ENCODE data around the gene GNB3.
A peak's percentile ranks its signal among the peaks of the same experiment; 100 is the strongest.
"Not testable (repeated sequence)": the region's sequence is repeated elsewhere in the genome, so short reads cannot be mapped to it uniquely, and the experiment has no call there.

The GNB3 gene

DNA sequence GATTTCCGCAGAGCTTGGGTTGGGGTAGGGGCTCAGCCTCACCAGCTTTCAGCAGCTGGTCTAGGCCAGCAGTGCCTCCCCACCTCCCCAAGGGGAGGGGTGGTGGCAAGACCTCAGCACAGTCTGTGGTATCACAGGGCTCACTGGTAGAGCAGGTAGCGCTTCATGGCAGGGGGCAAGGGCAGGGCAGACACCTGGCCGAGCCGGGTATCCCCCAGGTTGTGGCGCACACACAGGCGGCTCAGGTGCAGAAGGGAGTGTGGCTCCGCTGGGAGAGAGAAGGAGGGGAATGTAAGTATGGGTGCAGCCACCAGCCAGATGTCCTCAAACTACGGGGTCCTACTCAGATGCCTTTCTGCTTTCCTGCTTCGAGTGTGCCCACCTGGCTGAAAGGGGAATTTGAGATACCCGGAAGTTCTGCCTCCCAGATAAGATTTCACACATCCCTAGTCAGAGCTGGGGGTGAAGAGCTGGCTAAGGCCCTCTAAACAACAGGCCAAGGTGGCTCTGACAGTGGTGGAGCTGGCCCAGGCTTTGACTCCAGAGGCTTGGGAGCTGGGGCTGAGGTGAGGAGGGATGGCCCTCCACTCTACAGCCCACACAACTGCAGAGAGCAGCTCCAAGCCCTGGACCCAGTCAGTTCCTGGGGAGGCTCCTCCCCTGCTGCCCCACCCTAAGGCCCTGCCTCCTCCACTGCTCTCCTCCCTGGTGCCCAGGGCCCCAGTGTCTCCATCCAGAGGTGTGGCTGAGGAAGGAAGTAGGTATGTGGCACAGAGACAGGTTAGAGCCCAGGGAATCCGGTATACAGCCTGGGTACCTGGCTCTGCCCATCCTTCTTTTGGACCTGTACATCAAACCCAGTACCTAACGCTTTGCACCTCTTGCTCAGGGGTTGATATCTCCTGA is 30.6 kb downstream of the GNB3 start:
- no peak for DNase-seq (ENCODE audit: low read depth)
- H3K4me3 ChIP-seq (ENCODE audit: low read depth, low read length) = no peak overlapping the region
- TF ChIP-seq, protein P1, sequence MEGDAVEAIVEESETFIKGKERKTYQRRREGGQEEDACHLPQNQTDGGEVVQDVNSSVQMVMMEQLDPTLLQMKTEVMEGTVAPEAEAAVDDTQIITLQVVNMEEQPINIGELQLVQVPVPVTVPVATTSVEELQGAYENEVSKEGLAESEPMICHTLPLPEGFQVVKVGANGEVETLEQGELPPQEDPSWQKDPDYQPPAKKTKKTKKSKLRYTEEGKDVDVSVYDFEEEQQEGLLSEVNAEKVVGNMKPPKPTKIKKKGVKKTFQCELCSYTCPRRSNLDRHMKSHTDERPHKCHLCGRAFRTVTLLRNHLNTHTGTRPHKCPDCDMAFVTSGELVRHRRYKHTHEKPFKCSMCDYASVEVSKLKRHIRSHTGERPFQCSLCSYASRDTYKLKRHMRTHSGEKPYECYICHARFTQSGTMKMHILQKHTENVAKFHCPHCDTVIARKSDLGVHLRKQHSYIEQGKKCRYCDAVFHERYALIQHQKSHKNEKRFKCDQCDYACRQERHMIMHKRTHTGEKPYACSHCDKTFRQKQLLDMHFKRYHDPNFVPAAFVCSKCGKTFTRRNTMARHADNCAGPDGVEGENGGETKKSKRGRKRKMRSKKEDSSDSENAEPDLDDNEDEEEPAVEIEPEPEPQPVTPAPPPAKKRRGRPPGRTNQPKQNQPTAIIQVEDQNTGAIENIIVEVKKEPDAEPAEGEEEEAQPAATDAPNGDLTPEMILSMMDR (conservative IDR thresholded peaks at IDR 0.05; ENCODE audit: low read depth, low read length) = no peak

DNA sequence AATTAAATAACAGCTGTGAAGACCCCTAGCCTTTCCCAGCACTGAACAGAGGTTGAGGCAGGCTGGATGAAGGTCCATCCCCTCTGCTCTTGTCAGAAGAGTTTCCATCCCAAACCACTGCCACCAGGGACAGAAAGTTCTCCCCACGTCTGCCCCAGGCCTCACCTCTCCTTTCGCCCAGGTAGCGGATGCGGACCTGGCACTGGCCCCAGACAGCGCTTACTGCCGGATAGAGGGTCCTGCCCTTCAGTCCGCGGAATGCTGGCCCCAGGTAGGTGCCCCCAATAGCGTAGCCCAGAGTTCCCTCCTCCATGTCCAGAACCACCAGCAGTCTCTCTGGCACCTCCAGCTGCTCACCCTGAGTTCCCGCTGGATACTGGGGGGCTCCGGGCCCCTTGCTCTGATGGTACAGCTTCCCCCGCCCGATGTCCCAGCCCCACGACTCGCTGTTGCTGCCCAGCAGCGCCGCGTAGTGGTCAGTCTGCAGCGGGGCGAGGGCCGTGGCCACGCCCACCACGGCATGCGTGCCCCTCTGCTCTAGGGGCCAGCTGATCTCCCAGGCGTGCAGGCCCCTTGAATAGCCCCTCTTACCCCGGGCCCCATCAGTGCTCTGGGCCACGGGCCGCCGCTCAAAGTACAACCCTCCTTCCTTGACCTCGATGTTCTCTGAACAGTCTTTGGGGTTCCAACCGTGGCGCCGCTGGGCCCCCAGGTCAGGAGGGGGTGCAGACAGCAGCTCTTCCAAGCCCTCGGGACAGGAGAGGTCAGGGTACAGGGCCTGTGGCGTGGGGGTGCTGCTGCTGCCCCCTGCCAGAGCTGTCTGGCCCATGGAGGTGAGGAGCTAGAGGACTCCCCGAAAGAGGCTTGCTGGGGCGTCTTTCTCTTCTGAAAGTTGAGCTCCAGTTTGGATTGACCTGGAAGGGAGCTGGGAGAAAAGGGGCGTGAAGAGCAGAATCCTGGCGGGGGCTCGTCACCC is 31.6 kb downstream of the GNB3 start:
- H3K4me3 ChIP-seq (ENCODE audit: low read depth, low read length) = peak overlapping the region; percentile 81
- peak; percentile 77 for DNase-seq (ENCODE audit: low read depth)
- TF ChIP-seq, protein P1 (conservative IDR thresholded peaks at IDR 0.05; ENCODE audit: low read depth, low read length) = peak; percentile 92

DNA sequence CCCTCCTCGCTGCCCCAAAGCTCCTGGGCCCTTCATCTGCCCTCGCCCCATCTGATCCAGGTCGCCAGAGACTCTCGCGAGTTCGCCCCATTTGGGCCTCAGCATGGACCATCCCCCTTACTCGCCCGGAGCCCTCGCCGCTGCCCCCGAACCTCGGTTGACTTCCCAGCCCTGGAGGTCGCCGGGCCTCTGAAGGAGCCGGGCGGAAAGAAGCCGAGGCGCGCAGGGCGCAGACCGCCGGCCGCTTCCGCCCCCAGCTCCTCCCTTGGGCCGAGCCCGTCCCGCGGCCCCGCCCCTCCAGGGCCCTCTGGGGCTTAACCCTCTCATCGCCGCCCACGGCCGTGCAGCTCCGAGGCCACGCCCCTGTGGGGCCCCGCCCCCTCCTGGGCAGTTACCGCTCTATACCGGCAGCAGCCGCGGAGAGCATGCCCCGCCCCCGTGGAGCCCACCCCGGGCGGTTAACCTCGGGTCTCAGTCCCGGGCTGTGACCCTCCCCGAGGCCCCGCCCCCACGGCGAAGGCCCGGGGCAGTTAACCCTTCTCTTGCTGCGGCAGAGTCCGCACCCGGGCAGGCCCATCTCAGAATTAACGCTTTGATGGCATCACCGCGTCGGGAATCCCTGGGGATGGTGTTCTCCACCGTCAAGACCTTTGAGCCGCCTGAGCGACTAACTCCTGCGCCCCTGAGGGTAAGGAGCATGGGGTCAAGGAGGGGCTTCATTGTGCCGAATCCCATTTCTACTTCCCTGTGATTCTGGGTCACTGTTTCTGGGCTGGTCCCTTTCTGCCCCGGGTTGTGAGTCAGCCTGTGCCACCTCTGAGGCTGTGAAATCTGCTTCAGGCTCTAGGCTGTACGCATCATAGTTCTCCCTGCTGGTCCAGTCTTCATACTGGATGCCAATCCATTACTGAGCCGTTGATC is 32.6 kb downstream of the GNB3 start, which contains the start of gene SPSB2:
Gene SPSB2, minus strand, starts transcription at position 210 of the 921 bp plus-strand sequence. CDS start 402 bp downstream, outside the sequence.
- TF ChIP-seq, protein P1 (conservative IDR thresholded peaks at IDR 0.05; ENCODE audit: low read depth, low read length) = no peak
- peak; percentile 96 for DNase-seq (ENCODE audit: low read depth)
- peak within 1 kb of the TSS; percentile 81 for H3K4me3 ChIP-seq (ENCODE audit: low read depth, low read length)

DNA sequence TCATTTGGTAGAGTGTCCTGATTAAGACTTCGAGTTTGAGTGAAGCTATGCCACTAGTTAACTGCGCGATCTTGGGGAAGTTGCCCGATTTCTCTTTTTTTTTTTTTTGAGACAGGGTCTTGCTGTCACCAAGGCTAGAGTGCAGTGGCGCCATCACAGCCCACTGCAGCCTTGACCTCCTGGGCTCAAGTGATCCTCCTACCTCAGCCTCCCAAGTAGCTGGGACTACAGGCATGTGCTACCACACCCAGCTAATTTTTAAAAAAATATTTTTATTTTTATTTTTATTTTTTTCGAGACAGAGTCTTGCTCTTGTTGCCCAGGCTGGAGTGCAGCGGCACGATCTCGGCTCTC is 33.3 kb downstream of the GNB3 start:
- DNase-seq (ENCODE audit: low read depth) = not testable (repeated sequence)
- peak overlapping the region; percentile 81 for H3K4me3 ChIP-seq (ENCODE audit: low read depth, low read length)

DNA sequence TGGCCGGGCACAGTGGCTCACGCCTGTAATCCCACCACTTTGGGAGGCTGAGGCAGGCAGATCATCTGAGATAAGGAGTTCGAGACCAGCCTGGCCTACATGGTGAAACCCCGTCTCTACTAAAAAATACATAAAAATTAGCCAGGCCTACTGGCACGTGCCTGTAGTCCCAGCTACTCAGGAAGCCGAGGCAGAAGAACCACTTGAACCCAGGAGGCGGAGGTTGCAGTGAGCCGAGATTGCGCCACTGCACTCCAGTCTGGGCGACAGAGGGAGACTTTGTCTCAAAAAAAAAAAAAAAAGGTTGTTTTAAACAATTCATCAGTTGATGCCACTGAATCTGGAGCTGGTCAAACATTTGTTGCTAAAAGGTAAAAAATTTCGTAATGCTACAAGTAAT is 39.1 kb downstream of the GNB3 start:
- not testable (repeated sequence) for DNase-seq (ENCODE audit: low read depth); H3K4me3 ChIP-seq (ENCODE audit: low read depth, low read length)

DNA sequence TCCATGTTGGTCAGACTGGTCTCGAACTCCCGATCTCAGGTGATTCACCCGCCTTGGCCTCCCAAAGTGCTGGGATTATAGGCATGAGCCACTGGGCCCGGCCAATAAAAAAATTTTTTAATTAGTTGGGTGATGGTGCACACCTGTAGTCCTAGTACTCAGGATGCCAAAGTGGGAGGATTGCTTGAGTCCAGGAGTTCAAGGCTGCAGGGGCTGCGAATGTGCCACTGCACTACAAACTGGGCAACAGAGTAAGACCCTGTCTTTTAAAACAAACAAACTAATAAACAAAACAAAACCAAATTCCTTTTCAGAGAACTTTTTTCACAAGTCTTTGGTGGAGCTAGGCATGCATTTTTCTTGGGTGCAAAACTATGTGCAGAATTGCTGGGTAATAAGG is 42.5 kb downstream of the GNB3 start:
- DNase-seq (ENCODE audit: low read depth) = no peak
- no peak overlapping the region for H3K4me3 ChIP-seq (ENCODE audit: low read depth, low read length)
- TF ChIP-seq, protein P1 (conservative IDR thresholded peaks at IDR 0.05; ENCODE audit: low read depth, low read length) = no peak

DNA sequence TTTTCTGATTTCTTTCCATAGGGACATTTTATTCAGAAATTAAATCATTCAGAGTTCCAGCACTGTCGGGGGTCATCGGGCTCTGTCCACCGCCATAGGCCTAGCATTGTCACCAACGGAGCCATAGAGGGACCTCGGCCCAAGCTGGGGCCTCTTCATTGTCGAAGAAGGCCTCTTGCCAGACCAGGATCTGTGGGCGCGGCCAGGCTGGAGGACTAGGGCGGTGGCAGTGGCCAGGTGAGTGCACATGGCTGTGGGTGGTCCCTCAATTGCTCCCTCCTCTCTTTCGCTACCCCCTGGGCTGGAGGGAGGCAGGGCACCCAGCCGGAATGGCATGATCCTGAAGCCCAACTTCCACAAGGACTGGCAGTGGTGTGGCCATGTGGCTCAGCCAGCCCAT is 43.0 kb downstream of the GNB3 start:
- no peak for DNase-seq (ENCODE audit: low read depth)
- TF ChIP-seq, protein P1 (conservative IDR thresholded peaks at IDR 0.05; ENCODE audit: low read depth, low read length) = no peak
- no peak overlapping the region for H3K4me3 ChIP-seq (ENCODE audit: low read depth, low read length)
